ENCODE results near the gene MCC. TPM values are rescaled to one million over a fixed set of nuclear protein-coding genes. Genes with fewer than 3 reads are reported as not detected.

Gene MCC
- total RNA-seq, 1 donor from 2014 or later = 2.5 TPM

- Mint-ChIP-seq H3K4me3 (no peak overlapping the region), H3K27me3 (ENCODE audit: insufficient read depth, low read depth) (no peaks in the 10 kb centered on the region), H3K9me3 (peaks cover 24% of the 10 kb centered on the region), H3K36me3 (peaks cover 2% of the 10 kb centered on the region), H3K27ac (no peak overlapping the region), H3K4me1 (no peaks in the 10 kb centered on the region)
- Histone ChIP-seq H2AFZ (replicated peaks) (no peak overlapping the region), H4K20me1 (ENCODE audit: low read depth) (no peaks in the 10 kb centered on the region), H3K27ac (no peak overlapping the region), H3K9me3 (ENCODE audit: low read depth) (no peaks in the 10 kb centered on the region), H3K79me2 (ENCODE audit: low read depth) (no peaks in the 10 kb centered on the region), H3K4me2 (no peak overlapping the region), H3K4me3 (no peak overlapping the region), H3K4me1 (no peaks in the 10 kb centered on the region), H3K9ac (no peak overlapping the region), H3K27me3 (no peaks in the 10 kb centered on the region), H3F3A (ENCODE audit: low read depth) (no peaks in the 10 kb centered on the region), H3K36me3 (no peaks in the 10 kb centered on the region)
- no peak for TF ChIP-seq EZH2 (IDR thresholded peaks at IDR 0.05)
- no peak for TF ChIP-seq EZH2phosphoT487 (IDR thresholded peaks at IDR 0.05)
- TF ChIP-seq CTCF (IDR thresholded peaks at IDR 0.05) = no peak
- no peak for DNase-seq (ENCODE audit: low spot score)
These were observed 126.6 kb downstream of the MCC start for GRCh38 chr5:113361701-113362100.

- Histone ChIP-seq H3K79me2 (ENCODE audit: low read depth) (no peaks in the 10 kb centered on the region), H3K27me3 (no peaks in the 10 kb centered on the region), H3K4me2 (no peak overlapping the region), H3K4me1 (no peaks in the 10 kb centered on the region), H3K9me3 (ENCODE audit: low read depth) (no peaks in the 10 kb centered on the region), H3K4me3 (no peak overlapping the region), H3K27ac (no peak overlapping the region), H2AFZ (replicated peaks) (no peak overlapping the region), H4K20me1 (ENCODE audit: low read depth) (no peaks in the 10 kb centered on the region), H3K9ac (no peak overlapping the region), H3K36me3 (no peaks in the 10 kb centered on the region), H3F3A (ENCODE audit: low read depth) (no peaks in the 10 kb centered on the region)
- Mint-ChIP-seq H3K27me3 (ENCODE audit: insufficient read depth, low read depth) (no peaks in the 10 kb centered on the region), H3K27ac (no peak overlapping the region), H3K9me3 (peaks cover 10% of the 10 kb centered on the region), H3K4me3 (no peak overlapping the region), H3K4me1 (no peaks in the 10 kb centered on the region), H3K36me3 (peaks cover 2% of the 10 kb centered on the region)
- TF ChIP-seq EZH2phosphoT487 (IDR thresholded peaks at IDR 0.05) (no peak), EZH2 (IDR thresholded peaks at IDR 0.05) (no peak), CTCF (IDR thresholded peaks at IDR 0.05) (no peak)
- DNase-seq (ENCODE audit: low spot score) = no peak
These were observed 128.8 kb downstream of the MCC start for GRCh38 chr5:113359419-113359818.

- H3K27ac ChIP-seq = no peak overlapping the region
- H3K4me1 Mint-ChIP-seq = no peaks in the 10 kb centered on the region
- H3K36me3 Mint-ChIP-seq = no peaks in the 10 kb centered on the region
These were observed 129.6 kb downstream of the MCC start for GRCh38 chr5:113358696-113359095.

More at GRCh38 chr5:113358696-113359095, 129.6 kb downstream of the MCC start:
- DNase-seq (ENCODE audit: low spot score) = no peak
- Histone ChIP-seq H3K4me1 (no peaks in the 10 kb centered on the region), H3K27me3 (no peaks in the 10 kb centered on the region), H3K4me2 (no peak overlapping the region), H4K20me1 (ENCODE audit: low read depth) (no peaks in the 10 kb centered on the region), H3K4me3 (no peak overlapping the region), H3K36me3 (no peaks in the 10 kb centered on the region), H2AFZ (replicated peaks) (no peak overlapping the region), H3K9me3 (ENCODE audit: low read depth) (no peaks in the 10 kb centered on the region), H3K79me2 (ENCODE audit: low read depth) (no peaks in the 10 kb centered on the region), H3K9ac (no peak overlapping the region), H3F3A (ENCODE audit: low read depth) (no peaks in the 10 kb centered on the region)
- H3K27ac Mint-ChIP-seq = no peak overlapping the region
- H3K9me3 Mint-ChIP-seq = peaks cover 6% of the 10 kb centered on the region
- no peak overlapping the region for H3K4me3 Mint-ChIP-seq
- H3K27me3 Mint-ChIP-seq (ENCODE audit: insufficient read depth, low read depth) = no peaks in the 10 kb centered on the region
- TF ChIP-seq CTCF (IDR thresholded peaks at IDR 0.05) (no peak), EZH2phosphoT487 (IDR thresholded peaks at IDR 0.05) (no peak), EZH2 (IDR thresholded peaks at IDR 0.05) (no peak)
